22Rv1 (cell line): Measurements from ENCODE around the gene DZIP1L.

Experiments
- ZFX ChIP-seq: fragments of 450-650 bp; IDR thresholded peaks from 2 replicates; pipeline ENCODE4 v1.6.1; 2017; ENCODE audit warnings: antibody characterized with exemption, borderline replicate concordance
- TF ChIP-seq, protein P1 (sequence below): fragments of 450-650 bp; IDR thresholded peaks from 2 replicates; pipeline ENCODE4 v1.5.1; 2017; ENCODE audit warnings: mild to moderate bottlenecking

DNA sequence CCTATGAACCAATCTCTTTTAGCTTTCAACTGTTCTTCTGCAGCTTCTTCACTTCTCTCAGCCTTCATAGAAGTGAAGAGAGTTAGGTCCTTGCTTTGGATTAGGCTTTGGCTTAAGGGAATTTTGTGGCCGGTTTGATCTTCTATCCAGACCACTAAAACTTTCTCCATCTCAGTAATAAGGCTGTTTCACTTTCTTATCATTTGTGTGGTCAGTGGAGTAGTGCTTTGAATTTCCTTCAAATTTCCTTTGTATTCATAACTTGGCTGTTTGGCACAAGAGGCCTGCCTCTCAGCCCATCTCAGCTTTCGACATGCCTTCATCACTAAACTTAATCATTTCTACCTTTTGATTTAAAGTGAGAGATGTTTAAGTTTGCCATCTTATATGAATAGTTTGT, 21.7 kb downstream of the DZIP1L start:
- TF ChIP-seq, protein P1, sequence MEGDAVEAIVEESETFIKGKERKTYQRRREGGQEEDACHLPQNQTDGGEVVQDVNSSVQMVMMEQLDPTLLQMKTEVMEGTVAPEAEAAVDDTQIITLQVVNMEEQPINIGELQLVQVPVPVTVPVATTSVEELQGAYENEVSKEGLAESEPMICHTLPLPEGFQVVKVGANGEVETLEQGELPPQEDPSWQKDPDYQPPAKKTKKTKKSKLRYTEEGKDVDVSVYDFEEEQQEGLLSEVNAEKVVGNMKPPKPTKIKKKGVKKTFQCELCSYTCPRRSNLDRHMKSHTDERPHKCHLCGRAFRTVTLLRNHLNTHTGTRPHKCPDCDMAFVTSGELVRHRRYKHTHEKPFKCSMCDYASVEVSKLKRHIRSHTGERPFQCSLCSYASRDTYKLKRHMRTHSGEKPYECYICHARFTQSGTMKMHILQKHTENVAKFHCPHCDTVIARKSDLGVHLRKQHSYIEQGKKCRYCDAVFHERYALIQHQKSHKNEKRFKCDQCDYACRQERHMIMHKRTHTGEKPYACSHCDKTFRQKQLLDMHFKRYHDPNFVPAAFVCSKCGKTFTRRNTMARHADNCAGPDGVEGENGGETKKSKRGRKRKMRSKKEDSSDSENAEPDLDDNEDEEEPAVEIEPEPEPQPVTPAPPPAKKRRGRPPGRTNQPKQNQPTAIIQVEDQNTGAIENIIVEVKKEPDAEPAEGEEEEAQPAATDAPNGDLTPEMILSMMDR, result no peak
- TF ChIP-seq ZFX, result no peak
